SK-N-MC (cell line): ENCODE data around the gene VAV3.

Experiments used
- DNase-seq: peaks from one replicate; pipeline ENCODE4 v3.0.0-alpha.2; 2011; ENCODE audit warnings: low read depth, low spot score
- H3K27ac ChIP-seq: fragments of 200-600 bp; sonication (generic); 2 replicates; pipeline ENCODE4 v1.5.1; 2016; ENCODE audit warnings: mixed run types
- H3K36me3 ChIP-seq: fragments of 200-600 bp; sonication (generic); 2 replicates; pipeline ENCODE4 v1.6.1; 2017; ENCODE audit warnings: antibody characterized with exemption, low read length, mixed read lengths; ENCODE audit not compliant: insufficient read depth
- H3K4me3 ChIP-seq: fragments of 200-600 bp; sonication (generic); 2 replicates; pipeline ENCODE4 v1.5.1; 2016
- H3K9ac ChIP-seq: fragments of 200-600 bp; sonication (generic); 2 replicates; pipeline ENCODE4 v1.8.0; 2017; ENCODE audit warnings: mixed run types, mixed read lengths; ENCODE audit not compliant: insufficient read length
- H3K9me3 ChIP-seq: fragments of 200-600 bp; sonication (generic); 2 replicates; pipeline ENCODE4 v1.6.1; 2017; ENCODE audit warnings: low read depth, mild to moderate bottlenecking, antibody characterized with exemption, low read length, moderate library complexity, mixed read lengths
- EZH2 ChIP-seq: fragments of 200-600 bp; sonication (generic); IDR thresholded peaks from one replicate; pipeline ENCODE4 v1.6.1; 2017; ENCODE audit warnings: antibody characterized with exemption
- FOXP2 ChIP-seq: optimal IDR thresholded peaks from 2 replicates; pipeline ENCODE3; 2011; ENCODE audit warnings: mild to moderate bottlenecking, moderate library complexity; ENCODE audit not compliant: insufficient read depth; ENCODE audit errors: extremely low read length, control extremely low read depth
- POLR2AphosphoS5 ChIP-seq: IDR thresholded peaks from 2 replicates; pipeline ENCODE4 v1.6.1; 2012; ENCODE audit warnings: mild to moderate bottlenecking, low read depth, low read length, borderline replicate concordance

Gene VAV3

GRCh38 chr1:107933736-107934135 is 31.2 kb downstream of the VAV3 start:
- no peak overlapping the region for H3K4me3 ChIP-seq
- H3K9ac ChIP-seq, result no peak overlapping the region
- no peak overlapping the region for H3K27ac ChIP-seq
- TF ChIP-seq FOXP2 (no peak), EZH2 (no peak), POLR2AphosphoS5 (no peak)
- no peaks in the 10 kb centered on the region for H3K9me3 ChIP-seq
- H3K36me3 ChIP-seq, result no peaks in the 10 kb centered on the region
- no peak for DNase-seq

- Histone ChIP-seq H3K4me3 (no peak overlapping the region), H3K27ac (no peak overlapping the region), H3K9me3 (no peaks in the 10 kb centered on the region), H3K9ac (no peak overlapping the region), H3K36me3 (no peaks in the 10 kb centered on the region)
- TF ChIP-seq POLR2AphosphoS5, result no peak
- TF ChIP-seq EZH2, result no peak
- no peak for TF ChIP-seq FOXP2
- no peak for DNase-seq
Observed at GRCh38 chr1:107930292-107930691, 34.7 kb downstream of the VAV3 start.

DNA sequence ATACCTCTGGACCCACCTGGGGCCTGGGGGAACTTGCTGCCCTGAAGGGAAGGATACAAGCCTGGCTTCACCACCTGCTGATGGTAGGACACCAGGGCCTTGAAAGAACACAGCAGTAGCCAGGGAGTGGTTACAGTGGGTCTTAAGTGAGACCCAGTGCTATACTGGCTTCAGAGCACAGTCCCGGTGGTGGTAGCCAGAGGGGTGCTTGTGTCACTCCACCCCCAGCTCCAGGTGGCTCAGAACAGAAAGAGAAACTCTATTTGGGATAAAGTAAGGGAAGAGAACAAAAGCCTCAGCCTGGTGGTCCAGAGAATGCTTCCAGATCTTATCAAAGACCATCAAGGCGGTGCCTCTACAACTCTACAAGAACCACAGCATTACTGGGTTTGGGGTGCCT is 37.2 kb downstream of the VAV3 start:
- Histone ChIP-seq H3K27ac (no peak overlapping the region), H3K4me3 (no peak overlapping the region), H3K9me3 (no peaks in the 10 kb centered on the region), H3K36me3 (no peaks in the 10 kb centered on the region), H3K9ac (no peak overlapping the region)
- no peak for TF ChIP-seq POLR2AphosphoS5
- no peak for TF ChIP-seq FOXP2
- TF ChIP-seq EZH2, result no peak
- DNase-seq, result no peak

GRCh38 chr1:107926436-107927080 is 38.4 kb downstream of the VAV3 start:
- no peak for TF ChIP-seq FOXP2
- TF ChIP-seq EZH2, result no peak
- no peak for TF ChIP-seq POLR2AphosphoS5
- Histone ChIP-seq H3K9me3 (no peaks in the 10 kb centered on the region), H3K36me3 (no peaks in the 10 kb centered on the region), H3K27ac (no peak overlapping the region), H3K9ac (no peak overlapping the region), H3K4me3 (no peak overlapping the region)
- DNase-seq, result no peak

GRCh38 chr1:107925565-107925964 is 39.4 kb downstream of the VAV3 start:
- no peak for TF ChIP-seq POLR2AphosphoS5
- TF ChIP-seq EZH2, result no peak
- TF ChIP-seq FOXP2, result no peak
- Histone ChIP-seq H3K9me3 (no peaks in the 10 kb centered on the region), H3K9ac (no peak overlapping the region), H3K27ac (no peak overlapping the region), H3K4me3 (no peak overlapping the region), H3K36me3 (no peaks in the 10 kb centered on the region)
- no peak for DNase-seq

DNA sequence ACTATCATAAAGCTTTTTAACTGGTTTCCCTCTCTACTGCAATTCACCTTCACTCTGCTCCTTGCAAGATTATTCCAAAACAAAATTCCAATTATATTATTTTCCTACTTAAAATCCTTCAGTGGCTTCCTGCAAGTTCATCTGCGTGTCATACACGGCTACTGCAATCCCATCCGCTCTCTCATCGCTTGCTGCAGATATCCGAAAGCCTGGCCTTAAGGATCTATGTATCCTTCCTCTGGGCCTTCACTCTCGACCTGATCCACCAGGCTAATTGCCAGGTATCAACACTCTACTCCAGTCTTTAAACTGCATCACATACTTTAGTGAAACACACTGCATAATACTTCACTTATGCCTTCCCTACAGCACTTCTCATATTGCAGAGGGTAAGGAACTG is 44.0 kb downstream of the VAV3 start:
- Histone ChIP-seq H3K9ac (no peak overlapping the region), H3K4me3 (no peak overlapping the region), H3K9me3 (no peaks in the 10 kb centered on the region), H3K27ac (no peak overlapping the region), H3K36me3 (no peaks in the 10 kb centered on the region)
- TF ChIP-seq EZH2 (no peak), POLR2AphosphoS5 (no peak), FOXP2 (no peak)
- DNase-seq, result no peak

- H3K9ac ChIP-seq, result no peak overlapping the region
Observed at GRCh38 chr1:107920561-107920960, 44.4 kb downstream of the VAV3 start.

DNA sequence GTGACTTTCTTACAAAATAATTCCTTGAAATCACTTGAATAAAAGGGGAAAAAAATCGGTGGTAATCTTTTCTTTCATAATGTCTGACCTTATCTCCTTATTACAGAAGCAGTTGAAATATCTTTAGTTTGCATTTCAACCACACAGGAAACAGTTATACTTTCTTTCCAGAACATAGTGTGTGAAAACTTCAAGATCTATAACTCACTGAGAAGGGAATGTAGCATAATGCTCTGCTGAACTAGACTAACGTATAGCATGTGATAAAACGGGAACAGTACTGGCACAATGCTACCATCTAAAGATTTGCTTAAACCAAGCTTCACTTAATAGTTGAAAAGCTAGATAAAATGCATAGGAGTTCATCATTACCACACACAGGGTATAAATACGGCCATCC is 45.0 kb downstream of the VAV3 start:
- H3K4me3 ChIP-seq, result no peak overlapping the region

More at GRCh38 chr1:107920561-107920960, 44.4 kb downstream of the VAV3 start:
- H3K27ac ChIP-seq, result no peak overlapping the region
- no peaks in the 10 kb centered on the region for H3K36me3 ChIP-seq
- no peaks in the 10 kb centered on the region for H3K9me3 ChIP-seq
- no peak overlapping the region for H3K4me3 ChIP-seq
- no peak for DNase-seq
- TF ChIP-seq FOXP2, result no peak
- TF ChIP-seq EZH2, result no peak
- TF ChIP-seq POLR2AphosphoS5, result no peak

DNA sequence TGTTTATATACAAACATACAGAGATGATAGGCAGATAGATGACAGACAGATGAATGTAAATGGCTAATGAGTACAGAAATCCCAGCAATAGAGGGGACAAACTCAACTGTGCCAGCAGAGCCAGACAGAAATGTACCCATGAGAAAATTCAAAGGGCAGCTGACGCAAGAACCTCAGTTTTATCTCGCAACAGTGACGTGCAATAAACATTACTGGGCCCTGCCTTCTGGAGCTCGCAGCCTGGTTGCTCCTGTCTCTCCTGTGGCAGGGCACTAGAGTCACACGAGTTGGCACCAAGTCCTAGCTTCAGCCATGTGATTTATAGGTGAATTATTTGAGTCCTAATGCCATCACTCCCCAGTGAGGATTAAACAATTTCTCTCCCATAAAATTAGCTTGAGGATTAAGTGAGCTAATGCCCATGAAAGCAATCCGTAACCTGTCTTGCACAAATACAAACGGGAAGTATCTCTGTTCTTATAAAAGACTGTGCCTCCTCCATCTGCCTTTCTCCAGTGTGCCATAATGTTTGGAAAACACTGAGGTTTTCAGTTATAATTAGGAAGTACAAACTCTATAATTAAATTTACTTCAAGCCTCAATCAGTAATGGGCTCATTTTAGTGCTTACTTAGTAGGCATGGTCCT is 50.7 kb downstream of the VAV3 start:
- no peak for TF ChIP-seq POLR2AphosphoS5
- no peak for TF ChIP-seq EZH2
- no peaks in the 10 kb centered on the region for H3K9me3 ChIP-seq
- H3K9ac ChIP-seq, result no peak overlapping the region
- H3K36me3 ChIP-seq, result no peaks in the 10 kb centered on the region
- no peak overlapping the region for H3K27ac ChIP-seq
- H3K4me3 ChIP-seq, result no peak overlapping the region
- no peak for DNase-seq

More for the DNA sequence above, 45.0 kb downstream of the VAV3 start:
- Histone ChIP-seq H3K9ac (no peak overlapping the region), H3K27ac (no peak overlapping the region), H3K9me3 (no peaks in the 10 kb centered on the region), H3K36me3 (no peaks in the 10 kb centered on the region)
- DNase-seq, result peak; percentile 42
- TF ChIP-seq POLR2AphosphoS5 (no peak), EZH2 (no peak), FOXP2 (no peak)
